B cell (primary cell): Measurements from ENCODE around the gene UPK1B. TPM values are rescaled to one million over a fixed set of nuclear protein-coding genes. Genes with fewer than 3 reads are reported as not detected.

Experiments
- ATAC-seq: fragments of 200-7000 bp; cut with Tn5 transposase; one replicate; pipeline ENCODE4 v1.10.0; 2021; ENCODE audit warnings: low read depth, mild to moderate bottlenecking, moderate number of reproducible peaks, moderate library complexity
- CTCF ChIA-PET: fragments of 350-600 bp; sonication (Branson Sonifier 250); formaldehyde crosslinking; loops from one replicate; lab custom pipeline; 2021; ENCODE audit warnings: antibody characterized with exemption, inconsistent platforms; lab: Charles Lee
- POLR2A ChIA-PET: fragments of 350-600 bp; sonication (Branson Sonifier 250); formaldehyde crosslinking; loops from one replicate; lab custom pipeline; 2021; ENCODE audit warnings: antibody characterized with exemption; lab: Charles Lee
- DNase-seq: peaks from one replicate; pipeline ENCODE4 v3.0.0; 2013
- H2AFZ ChIP-seq: 2 replicates; pipeline ENCODE4 v1.6.1; 2012; ENCODE audit warnings: mild to moderate bottlenecking, low read depth, low read length; ENCODE audit not compliant: insufficient read depth, poor library complexity, severe bottlenecking
- H3K27ac ChIP-seq, 2 donors: 1 replicate in 1 of 2; 2 replicates in 1 of 2; pipeline ENCODE4 v1.5.1; 2012 to 2013; ENCODE audit warnings: low read length in 2 of 2, mild to moderate bottlenecking in 2 of 2, moderate library complexity in 1 of 2
- H3K27me3 ChIP-seq, 4 experiments: fragments of 200-600 bp in 1 of 4; sonication (generic) in 1 of 4; replicated peaks in 1 of 4; 1 replicate in 2 of 4; 2 replicates in 2 of 4; pipeline versions ENCODE4 v1.6.1 to v1.7.0; 2013 to 2016; ENCODE audit warnings: low read length in 3 of 4, mild to moderate bottlenecking in 2 of 4, mixed read lengths in 1 of 4, moderate library complexity in 1 of 4; ENCODE audit not compliant: insufficient read depth in 4 of 4, control insufficient read depth in 3 of 4; ENCODE audit errors: control extremely low read depth in 1 of 4
- H3K36me3 ChIP-seq, 2 experiments: replicated peaks in 1 of 2; 1 replicate in 1 of 2; 2 replicates in 1 of 2; pipeline versions ENCODE4 v1.6.1 to v1.7.1; 2013; ENCODE audit warnings: low read length in 1 of 2; ENCODE audit not compliant: insufficient read depth in 2 of 2, control insufficient read depth in 1 of 2; ENCODE audit errors: control extremely low read depth in 1 of 2, extremely low read depth in 1 of 2
- H3K4me1 ChIP-seq, 2 donors: fragments of 200-600 bp in 1 of 2; sonication (generic) in 1 of 2; 1 replicate in 1 of 2; 2 replicates in 1 of 2; pipeline versions ENCODE4 v1.5.1 to v1.6.1; 2013 to 2017; ENCODE audit warnings: low read length in 2 of 2; ENCODE audit not compliant: control insufficient read depth in 2 of 2, insufficient read depth in 2 of 2
- H3K4me2 ChIP-seq: replicated peaks from 2 replicates; pipeline ENCODE3; 2012; ENCODE audit warnings: mild to moderate bottlenecking, low read depth, low read length; ENCODE audit not compliant: poor library complexity, severe bottlenecking
- H3K4me3 ChIP-seq, 5 experiments: fragments of 200-600 bp in 1 of 5; sonication (generic) in 1 of 5; 1 replicate in 3 of 5; 2 replicates in 2 of 5; pipeline versions ENCODE4 v1.5.1 to v1.7.0; 2011 to 2016; ENCODE audit warnings: low read length in 4 of 5, mild to moderate bottlenecking in 4 of 5, low read depth in 2 of 5, control low read depth in 1 of 5, moderate library complexity in 1 of 5; ENCODE audit not compliant: insufficient read depth in 1 of 5; ENCODE audit errors: control extremely low read depth in 1 of 5, extremely low read depth in 1 of 5
- H3K79me2 ChIP-seq: fragments of 200-600 bp; sonication (generic); one replicate; pipeline ENCODE4 v1.6.0; 2016; ENCODE audit warnings: low read length; ENCODE audit not compliant: control insufficient read depth, insufficient read depth
- H3K9ac ChIP-seq: fragments of 200-600 bp; sonication (generic); 2 replicates; pipeline ENCODE4 v1.6.1; 2017; ENCODE audit warnings: mild to moderate bottlenecking, low read length, moderate library complexity
- H3K9me3 ChIP-seq, 3 donors: one replicate each; pipeline versions ENCODE4 v1.6.1 to v1.7.1; 2013; ENCODE audit warnings: low read length in 2 of 3; ENCODE audit not compliant: control insufficient read depth in 2 of 3, insufficient read depth in 1 of 3; ENCODE audit errors: control extremely low read depth in 1 of 3
- H4K20me1 ChIP-seq: 2 replicates; pipeline ENCODE4 v1.6.0; 2012; ENCODE audit warnings: mild to moderate bottlenecking, low read length; ENCODE audit not compliant: insufficient read depth, control insufficient read depth, poor library complexity, severe bottlenecking
- H3K27ac Mint-ChIP-seq: one replicate; pipeline ENCODE4 v1.8.0; 2021; ENCODE audit warnings: mixed read lengths
- H3K27me3 Mint-ChIP-seq: one replicate; pipeline ENCODE4 v1.8.0; 2021; ENCODE audit warnings: mixed read lengths
- H3K4me1 Mint-ChIP-seq: one replicate; pipeline ENCODE4 v1.8.0; 2021; ENCODE audit warnings: mixed read lengths
- H3K4me3 Mint-ChIP-seq: one replicate; pipeline ENCODE4 v1.8.0; 2021; ENCODE audit warnings: mixed read lengths
- H3K9me3 Mint-ChIP-seq: one replicate; pipeline ENCODE4 v1.8.0; 2022; ENCODE audit warnings: mixed read lengths; ENCODE audit not compliant: insufficient read depth
- CTCF ChIP-seq: fragments of 200-600 bp; IDR thresholded peaks from one replicate; pipeline ENCODE4 v1.8.0; 2022; ENCODE audit warnings: antibody characterized with exemption, mild to moderate bottlenecking
- EZH2 ChIP-seq: IDR thresholded peaks from 2 replicates; pipeline ENCODE4 v1.6.1; 2012; ENCODE audit warnings: borderline replicate concordance, low read depth, mild to moderate bottlenecking, moderate library complexity, low read length; ENCODE audit not compliant: insufficient read depth, poor library complexity, severe bottlenecking
- WGBS: methylation state at CpG from one replicate; pipeline ENCODE4 v1.1.5; 2013; ENCODE audit warnings: missing lambda C conversion rate; ENCODE audit not compliant: insufficient coverage; 5-methylcytosine and 5-hydroxymethylcytosine counted together
- intact Hi-C: fragments of 100-400 bp; cut with micrococcal nuclease; formaldehyde crosslinking; loops from one replicate; pipeline ENCODE4 v1.10.0; 2022
- polyA plus RNA-seq: library from polyadenylated mRNA; depleted of rRNA; stranded (reverse); fragments of >200 nt; gene quantifications from 2 replicates; pipeline ENCODE4 v1.2.3, GENCODE V29; 2012
- total RNA-seq, 2 donors: library from RNA; stranded (reverse); fragments of 120-200 nt in 1 of 2; gene quantifications; 1 replicate in 1 of 2; 2 replicates in 1 of 2; pipeline versions ENCODE4 v1.2.3 to v1.2.4, GENCODE V29; 2013 to 2022

The UPK1B gene
- total and polyA plus RNA-seq, 2 donors (not counting 1 experiment from before 2014, with no cell fraction given) = not detected

GRCh38 chr3:119234610-119235009 lies 61.2 kb downstream of the UPK1B start:
- no peak for TF ChIP-seq CTCF
- no peak for TF ChIP-seq EZH2
- H3K27me3 Mint-ChIP-seq = no peaks in the 10 kb centered on the region
- ATAC-seq (no peak), DNase-seq (no peak)
- intact Hi-C loops = no loop called here
- H3K27ac ChIP-seq = no peak overlapping the region
- H2AFZ ChIP-seq = no peak overlapping the region
- no peaks in the 10 kb centered on the region for H3K9me3 ChIP-seq
- peaks cover 2 to 40% of the 10 kb centered on the region in 2 experiments for H3K36me3 ChIP-seq
- H4K20me1 ChIP-seq = no peaks in the 10 kb centered on the region
- no peak overlapping the region for H3K27ac Mint-ChIP-seq
- H3K4me3 Mint-ChIP-seq = no peak overlapping the region
- peaks cover 25% of the 10 kb centered on the region for H3K79me2 ChIP-seq
- no CpG with 5 or more reads among the region's 1 CpG for WGBS
- H3K27me3 ChIP-seq = no peaks in the 10 kb centered on the region
- no peak overlapping the region for H3K4me2 ChIP-seq
- peaks cover 18 to 20% of the 10 kb centered on the region in 2 donors for H3K4me1 ChIP-seq
- H3K4me1 Mint-ChIP-seq = peaks cover 16% of the 10 kb centered on the region
- H3K9ac ChIP-seq = no peak overlapping the region
- ChIA-PET CTCF (no interaction called here), POLR2A (no interaction called here)
- no peaks in the 10 kb centered on the region for H3K9me3 Mint-ChIP-seq
- H3K4me3 ChIP-seq = no peak overlapping the region

GRCh38 chr3:119235151-119235550 lies 61.8 kb downstream of the UPK1B start:
- no peak for DNase-seq
- CTCF ChIA-PET = no interaction called here
- Histone ChIP-seq H3K9ac (no peak overlapping the region), H3K36me3 (peaks cover 2 to 35% of the 10 kb centered on the region in 2 experiments), H3K79me2 (peaks cover 29% of the 10 kb centered on the region), H3K27ac (no peak overlapping the region), H2AFZ (no peak overlapping the region), H4K20me1 (no peaks in the 10 kb centered on the region), H3K4me3 (no peak overlapping the region), H3K4me2 (no peak overlapping the region), H3K9me3 (no peaks in the 10 kb centered on the region), H3K4me1 (peaks cover 24 to 25% of the 10 kb centered on the region in 2 donors), H3K27me3 (no peaks in the 10 kb centered on the region)
- no peak overlapping the region for H3K27ac Mint-ChIP-seq
- peaks cover 22% of the 10 kb centered on the region for H3K4me1 Mint-ChIP-seq
- no peak for ATAC-seq
- POLR2A ChIA-PET = no interaction called here
- H3K9me3 Mint-ChIP-seq = no peaks in the 10 kb centered on the region
- intact Hi-C loops = no loop called here
- no peak for TF ChIP-seq EZH2
- no peak for TF ChIP-seq CTCF
- no CpG with 5 or more reads among the region's 1 CpG for WGBS
- no peaks in the 10 kb centered on the region for H3K27me3 Mint-ChIP-seq
- no peak overlapping the region for H3K4me3 Mint-ChIP-seq
